Epidermal melanocyte (primary cell): Measurements from ENCODE around the gene HM13.
"Not testable (repeated sequence)": the region's sequence is repeated elsewhere in the genome, so short reads cannot be mapped to it uniquely, and the experiment has no call there.

Experiments
- DNase-seq: peaks from one replicate; pipeline ENCODE4 v3.0.0; 2011; ENCODE audit warnings: low spot score; ENCODE audit not compliant: insufficient read length

The HM13 gene

GRCh38 chr20:31606804-31607639 lies 92.8 kb downstream of the HM13 start:
- no peak for DNase-seq

- no peak for DNase-seq
Measured at GRCh38 chr20:31607640-31608250, 93.5 kb downstream of the HM13 start.

- no peak for DNase-seq
Measured at GRCh38 chr20:31608251-31608945, 94.2 kb downstream of the HM13 start.

GRCh38 chr20:31612271-31612640 lies 98.0 kb downstream of the HM13 start:
- DNase-seq, result not testable (repeated sequence)

GRCh38 chr20:31615416-31615815 lies 101.2 kb downstream of the HM13 start:
- no peak for DNase-seq

- DNase-seq, result no peak
Measured at GRCh38 chr20:31617432-31618104, 103.3 kb downstream of the HM13 start.
